Activated T-helper 9 cell treated with anti-CD3 and anti-CD28 coated beads, Interleukin-2, amount 50 U/mL, for 16 hours (primary cell): ENCODE data around the gene MYBL2.
"Not testable (repeated sequence)": the region's sequence is repeated elsewhere in the genome, so short reads cannot be mapped to it uniquely, and the experiment has no call there.

Experiments
- DNase-seq: peaks from one replicate; pipeline ENCODE4 v3.0.0-alpha.2; 2020; ENCODE audit warnings: low read depth

MYBL2 gene

GRCh38 chr20:43752051-43752360, 85.1 kb downstream of the MYBL2 start:
- no peak for DNase-seq

DNA sequence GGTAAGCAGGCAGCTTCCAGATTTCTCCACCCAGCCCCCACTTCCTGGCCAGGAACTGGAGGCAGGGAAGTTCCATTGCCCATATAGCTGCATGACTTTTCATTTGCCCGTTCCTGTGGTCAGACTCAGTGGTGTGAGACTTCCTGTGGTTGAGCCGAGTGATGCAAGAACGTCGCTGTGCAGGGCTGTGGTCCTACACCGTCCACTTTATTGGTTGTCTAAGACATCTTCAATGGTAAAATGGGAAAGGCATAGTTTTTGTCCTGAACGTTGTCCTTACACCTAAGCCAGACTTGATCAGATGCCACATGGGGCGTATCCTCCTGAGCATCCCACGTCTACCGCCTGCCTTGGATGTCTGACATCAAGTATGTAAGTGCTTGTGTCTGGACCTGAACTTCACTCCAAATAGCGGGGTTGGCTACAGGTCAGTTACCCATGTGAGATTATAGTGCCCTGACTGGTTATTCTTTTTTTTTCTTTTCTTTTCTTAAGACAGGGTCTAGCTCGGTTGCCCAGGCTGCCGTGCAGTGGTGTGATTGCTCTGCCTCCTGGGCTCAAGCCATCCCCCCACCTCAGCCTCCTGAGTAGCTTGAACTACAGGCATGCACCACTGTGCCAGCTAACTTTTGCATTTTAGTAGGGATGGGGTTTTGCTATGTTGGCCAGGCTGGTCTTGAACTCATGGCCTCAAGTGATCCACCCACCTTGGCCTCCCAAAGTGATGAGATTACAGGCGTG, 85.8 kb downstream of the MYBL2 start:
- no peak for DNase-seq

- no peak for DNase-seq
Observed at GRCh38 chr20:43755390-43755789, 88.5 kb downstream of the MYBL2 start.

- DNase-seq: no peak
Observed at GRCh38 chr20:43755851-43756250, 88.9 kb downstream of the MYBL2 start.

DNA sequence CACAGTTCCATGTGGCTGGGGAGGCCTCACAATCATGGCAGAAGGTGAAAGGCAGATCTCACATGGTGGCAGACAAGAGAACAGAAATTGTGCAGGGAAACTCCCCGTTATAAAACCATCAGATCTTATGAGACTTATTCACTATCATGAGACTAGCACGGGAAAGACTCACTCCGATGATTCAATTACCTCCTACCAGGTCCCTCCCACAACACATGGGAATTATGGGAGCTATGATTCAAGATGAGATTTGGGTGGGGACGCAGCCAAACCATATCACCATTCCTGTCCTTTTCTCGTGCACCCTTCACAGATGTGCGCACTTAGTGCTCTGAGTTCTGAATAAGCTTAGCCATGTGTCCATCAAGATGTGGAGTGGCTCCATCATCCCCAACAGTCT, 91.0 kb downstream of the MYBL2 start:
- DNase-seq: not testable (repeated sequence)

DNA sequence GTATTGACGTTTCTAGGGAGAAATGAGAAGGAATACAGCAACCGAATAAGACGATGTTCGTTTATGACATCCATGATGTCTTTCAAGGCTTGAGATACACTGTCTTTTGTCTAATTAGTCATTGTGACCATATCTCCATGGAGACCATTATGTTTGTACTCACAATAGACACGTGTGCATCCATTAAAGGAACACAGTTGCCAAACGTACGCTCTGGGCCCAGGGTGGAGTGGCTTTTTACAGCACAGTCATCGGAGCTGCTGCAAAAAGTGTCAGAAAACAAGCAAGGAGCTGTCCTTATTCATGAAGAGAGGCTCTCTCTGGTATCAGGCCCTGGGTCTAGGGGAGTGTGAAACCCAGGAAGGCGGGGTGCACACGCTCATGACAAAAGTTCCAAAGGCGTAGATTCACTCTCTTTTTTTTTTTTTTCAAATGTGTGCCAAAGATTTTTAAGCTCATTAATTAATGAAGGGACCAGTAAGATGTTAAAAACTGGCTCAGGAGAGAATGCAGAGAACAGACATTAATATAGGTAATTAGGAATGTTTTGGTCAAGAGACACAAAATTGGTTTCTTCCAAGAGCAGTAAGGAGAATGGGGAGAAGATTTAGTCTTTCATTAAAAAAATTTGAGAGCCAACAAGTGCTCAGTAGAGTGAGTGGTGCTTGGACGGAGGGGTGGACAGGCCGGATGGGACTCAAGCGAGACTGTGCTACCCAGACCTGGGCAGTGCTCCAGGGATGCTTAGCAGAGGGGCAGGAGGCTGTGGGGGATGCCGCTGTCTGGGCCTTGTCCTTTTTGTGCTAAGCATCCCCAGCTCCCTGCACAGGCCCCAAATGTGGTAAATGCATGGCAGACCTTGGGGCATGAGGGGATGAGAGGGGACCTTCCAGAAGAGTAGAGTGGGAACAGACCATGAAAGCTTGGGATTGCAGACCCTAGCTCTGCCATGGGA, 94.7 kb downstream of the MYBL2 start:
- no peak for DNase-seq

GRCh38 chr20:43762911-43763310, 96.0 kb downstream of the MYBL2 start:
- no peak for DNase-seq

DNA sequence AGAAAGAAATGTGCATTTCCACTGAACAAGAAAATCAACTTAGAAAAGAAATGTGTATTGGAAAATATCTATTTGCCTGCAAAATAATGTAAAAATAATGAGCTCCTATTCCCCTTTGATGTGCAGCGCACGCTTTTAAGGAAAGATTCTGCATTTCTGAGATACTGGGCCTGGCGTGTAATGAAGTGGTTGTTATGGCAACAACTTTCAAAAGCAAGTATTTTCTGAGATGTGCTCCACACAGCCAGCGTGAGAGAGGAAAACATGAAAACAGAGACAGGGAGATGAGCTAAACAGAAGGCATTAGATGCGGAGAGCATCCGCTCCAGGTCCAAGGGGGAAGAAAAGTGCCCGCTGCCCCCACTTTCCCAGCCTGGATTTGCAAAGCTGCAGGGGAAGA, 99.0 kb downstream of the MYBL2 start:
- no peak for DNase-seq
